HepG2 (cell line): ENCODE results near the gene TOP2A. TPM values are rescaled to one million over a fixed set of nuclear protein-coding genes. Genes with fewer than 3 reads are reported as not detected.

ENCODE experiments used
- AKNA ChIP-seq: sonication (generic); formaldehyde crosslinking; IDR thresholded peaks from 2 replicates; pipeline ENCODE4 v1.4.0; 2020; ENCODE audit warnings: missing genetic modification reagents, borderline replicate concordance
- ARID3A ChIP-seq: IDR thresholded peaks from 2 replicates; pipeline ENCODE4 v1.6.1; 2012; ENCODE audit warnings: low read depth, low read length, improper control_type of control experiment
- BHLHE40 ChIP-seq: IDR thresholded peaks from 2 replicates; pipeline ENCODE4 v1.6.1; 2011; ENCODE audit warnings: low read length, improper control_type of control experiment
- NCOA5 ChIP-seq: sonication (generic); formaldehyde crosslinking; IDR thresholded peaks from 2 replicates; pipeline ENCODE4 v1.4.0; 2020; ENCODE audit warnings: missing genetic modification reagents
- TP53 ChIP-seq: sonication (generic); formaldehyde crosslinking; conservative IDR thresholded peaks from 2 replicates; pipeline ENCODE4 v1.4.0; 2020; ENCODE audit warnings: missing genetic modification reagents
- ZBTB39 ChIP-seq: sonication (generic); formaldehyde crosslinking; IDR thresholded peaks from 2 replicates; pipeline ENCODE4 v1.5.0; 2020; ENCODE audit warnings: missing genetic modification reagents
- ZFP91 ChIP-seq: sonication (generic); formaldehyde crosslinking; IDR thresholded peaks from 2 replicates; pipeline ENCODE4 v1.9.0; 2022; ENCODE audit warnings: missing genetic modification reagents, mild to moderate bottlenecking, borderline replicate concordance
- ZNF446 ChIP-seq: sonication (generic); formaldehyde crosslinking; IDR thresholded peaks from 2 replicates; pipeline ENCODE4 v1.5.0; 2020; ENCODE audit warnings: mild to moderate bottlenecking, missing genetic modification reagents
- ZNF530 ChIP-seq: sonication (generic); formaldehyde crosslinking; IDR thresholded peaks from 2 replicates; pipeline ENCODE4 v1.5.0; 2020; ENCODE audit warnings: low read depth, mild to moderate bottlenecking, missing genetic modification reagents
- polyA plus RNA-seq, 8 experiments: library from polyadenylated mRNA; depleted of rRNA in 3 of 8; stranded (reverse) in 7 of 8; unstranded in 1 of 8; fragments of >200 nt; fragmentation: Illumina TruSeq in 4 of 8; extraction: Trizol in 4 of 8; gene quantifications; 2 replicates each; pipeline versions ENCODE4 v1.2.1 to v1.2.3, GENCODE V29; 2011 to 2016; ENCODE audit warnings: low read depth in 4 of 8, missing spikeins in 1 of 8, mixed read lengths in 1 of 8; ENCODE audit not compliant: insufficient read depth in 1 of 8
- total RNA-seq, 5 experiments: library from RNA; depleted of rRNA; stranded (reverse); fragments of >200 nt; fragmentation: Illumina TruSeq; extraction: Trizol; gene quantifications; 2 replicates each; pipeline ENCODE4 v1.2.3, GENCODE V29; 2016; ENCODE audit warnings: low read depth in 1 of 5
- TF ChIP-seq, protein P1 (sequence below): sonication (generic); formaldehyde crosslinking; IDR thresholded peaks from 2 replicates; pipeline ENCODE4 v1.5.1; 2020; ENCODE audit warnings: missing genetic modification reagents, mild to moderate bottlenecking, borderline replicate concordance
- TF ChIP-seq, protein P2 (sequence below): fragments of 450-650 bp; IDR thresholded peaks from 2 replicates; pipeline ENCODE4 v1.6.1; 2017; ENCODE audit warnings: mild to moderate bottlenecking

TOP2A gene
- total and polyA plus RNA-seq, 2 of the 13 experiments (the other 11 are each of a cell fraction or from before 2014, with no cell fraction given): 108 to 327 TPM

DNA sequence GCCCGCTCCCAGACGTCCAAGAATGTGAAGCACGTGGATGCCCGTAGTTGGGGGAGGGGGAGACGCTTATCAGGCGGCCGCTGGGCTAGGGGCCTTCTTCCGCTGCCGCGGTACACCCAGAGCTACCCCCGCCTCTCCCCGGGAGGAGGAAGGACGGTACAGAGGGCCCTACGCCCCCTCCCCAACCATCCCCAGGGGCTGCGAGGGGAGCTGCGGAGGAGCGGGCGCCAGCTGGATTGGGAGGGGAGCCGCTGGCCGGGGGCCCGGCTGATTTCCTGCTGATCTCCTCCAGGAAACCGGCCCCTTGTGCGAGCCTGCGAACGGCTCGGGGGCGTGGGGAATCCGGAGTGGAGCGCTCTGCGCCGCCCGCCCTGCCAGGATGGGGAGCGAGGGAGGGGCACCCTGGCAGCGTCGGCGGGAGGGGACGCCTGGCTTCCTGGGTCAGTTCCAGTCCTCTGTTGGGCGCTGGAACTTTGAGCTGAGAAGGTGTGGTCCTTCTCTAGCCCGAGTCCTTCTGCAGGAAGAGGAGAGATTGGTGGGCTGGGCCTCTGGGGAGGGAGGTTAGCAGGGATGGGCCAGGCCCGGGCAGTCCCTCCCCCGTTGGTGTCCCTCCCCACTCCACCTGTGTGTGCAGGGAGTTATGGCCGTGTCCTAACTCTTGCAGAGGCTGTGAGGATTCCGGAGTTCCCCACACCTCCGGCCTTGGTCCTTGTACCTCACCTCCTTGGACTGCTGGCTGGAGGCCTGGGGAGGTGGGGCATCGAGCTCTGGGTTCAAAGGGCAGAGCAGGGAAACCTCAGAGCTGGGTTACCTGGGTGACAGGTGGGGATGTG lies 72.3 kb downstream of the TOP2A start (continued):
- TF ChIP-seq AKNA (no peak), ARID3A (no peak), BHLHE40 (peak; percentile 85), ZBTB39 (CRISPR knock-in tag) (0 out of 2 replicates have a peak, but pooled peaks have one; percentile 22), TP53 (CRISPR knock-in tag) (no peak), ZNF530 (CRISPR knock-in tag) (no peak), ZNF446 (0 out of 2 replicates have a peak, but pooled peaks have one; percentile 60), NCOA5 (no peak), ZFP91 (peak; percentile 93; the same call in 1 of the 2 replicates)
- TF ChIP-seq, protein P1, sequence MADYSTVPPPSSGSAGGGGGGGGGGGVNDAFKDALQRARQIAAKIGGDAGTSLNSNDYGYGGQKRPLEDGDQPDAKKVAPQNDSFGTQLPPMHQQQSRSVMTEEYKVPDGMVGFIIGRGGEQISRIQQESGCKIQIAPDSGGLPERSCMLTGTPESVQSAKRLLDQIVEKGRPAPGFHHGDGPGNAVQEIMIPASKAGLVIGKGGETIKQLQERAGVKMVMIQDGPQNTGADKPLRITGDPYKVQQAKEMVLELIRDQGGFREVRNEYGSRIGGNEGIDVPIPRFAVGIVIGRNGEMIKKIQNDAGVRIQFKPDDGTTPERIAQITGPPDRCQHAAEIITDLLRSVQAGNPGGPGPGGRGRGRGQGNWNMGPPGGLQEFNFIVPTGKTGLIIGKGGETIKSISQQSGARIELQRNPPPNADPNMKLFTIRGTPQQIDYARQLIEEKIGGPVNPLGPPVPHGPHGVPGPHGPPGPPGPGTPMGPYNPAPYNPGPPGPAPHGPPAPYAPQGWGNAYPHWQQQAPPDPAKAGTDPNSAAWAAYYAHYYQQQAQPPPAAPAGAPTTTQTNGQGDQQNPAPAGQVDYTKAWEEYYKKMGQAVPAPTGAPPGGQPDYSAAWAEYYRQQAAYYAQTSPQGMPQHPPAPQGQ (CRISPR knock-in tag): no peak
- TF ChIP-seq, protein P2, sequence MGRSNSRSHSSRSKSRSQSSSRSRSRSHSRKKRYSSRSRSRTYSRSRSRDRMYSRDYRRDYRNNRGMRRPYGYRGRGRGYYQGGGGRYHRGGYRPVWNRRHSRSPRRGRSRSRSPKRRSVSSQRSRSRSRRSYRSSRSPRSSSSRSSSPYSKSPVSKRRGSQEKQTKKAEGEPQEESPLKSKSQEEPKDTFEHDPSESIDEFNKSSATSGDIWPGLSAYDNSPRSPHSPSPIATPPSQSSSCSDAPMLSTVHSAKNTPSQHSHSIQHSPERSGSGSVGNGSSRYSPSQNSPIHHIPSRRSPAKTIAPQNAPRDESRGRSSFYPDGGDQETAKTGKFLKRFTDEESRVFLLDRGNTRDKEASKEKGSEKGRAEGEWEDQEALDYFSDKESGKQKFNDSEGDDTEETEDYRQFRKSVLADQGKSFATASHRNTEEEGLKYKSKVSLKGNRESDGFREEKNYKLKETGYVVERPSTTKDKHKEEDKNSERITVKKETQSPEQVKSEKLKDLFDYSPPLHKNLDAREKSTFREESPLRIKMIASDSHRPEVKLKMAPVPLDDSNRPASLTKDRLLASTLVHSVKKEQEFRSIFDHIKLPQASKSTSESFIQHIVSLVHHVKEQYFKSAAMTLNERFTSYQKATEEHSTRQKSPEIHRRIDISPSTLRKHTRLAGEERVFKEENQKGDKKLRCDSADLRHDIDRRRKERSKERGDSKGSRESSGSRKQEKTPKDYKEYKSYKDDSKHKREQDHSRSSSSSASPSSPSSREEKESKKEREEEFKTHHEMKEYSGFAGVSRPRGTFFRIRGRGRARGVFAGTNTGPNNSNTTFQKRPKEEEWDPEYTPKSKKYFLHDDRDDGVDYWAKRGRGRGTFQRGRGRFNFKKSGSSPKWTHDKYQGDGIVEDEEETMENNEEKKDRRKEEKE: no peak
